Coronary artery (tissue), 2 donors: ENCODE measurements around the gene GADD45A.

Source experiments
- DNase-seq: peaks from one replicate; pipeline ENCODE4 v3.0.0-alpha.2; 2017; ENCODE audit warnings: low spot score
- H3K27ac ChIP-seq, 2 donors: fragments of 200-600 bp; sonication (generic); one replicate each; pipeline ENCODE4 v1.5.1; 2016 to 2019
- H3K4me3 ChIP-seq: fragments of 200-600 bp; sonication (generic); 2 replicates; pipeline ENCODE4 v1.5.1; 2016; ENCODE audit warnings: mild to moderate bottlenecking, moderate library complexity
- TF ChIP-seq, protein P1 (sequence below): fragments of 200-600 bp; sonication (generic); IDR thresholded peaks from one replicate; pipeline ENCODE4 v1.5.1; 2019; ENCODE audit warnings: antibody characterized with exemption

GADD45A gene

DNA sequence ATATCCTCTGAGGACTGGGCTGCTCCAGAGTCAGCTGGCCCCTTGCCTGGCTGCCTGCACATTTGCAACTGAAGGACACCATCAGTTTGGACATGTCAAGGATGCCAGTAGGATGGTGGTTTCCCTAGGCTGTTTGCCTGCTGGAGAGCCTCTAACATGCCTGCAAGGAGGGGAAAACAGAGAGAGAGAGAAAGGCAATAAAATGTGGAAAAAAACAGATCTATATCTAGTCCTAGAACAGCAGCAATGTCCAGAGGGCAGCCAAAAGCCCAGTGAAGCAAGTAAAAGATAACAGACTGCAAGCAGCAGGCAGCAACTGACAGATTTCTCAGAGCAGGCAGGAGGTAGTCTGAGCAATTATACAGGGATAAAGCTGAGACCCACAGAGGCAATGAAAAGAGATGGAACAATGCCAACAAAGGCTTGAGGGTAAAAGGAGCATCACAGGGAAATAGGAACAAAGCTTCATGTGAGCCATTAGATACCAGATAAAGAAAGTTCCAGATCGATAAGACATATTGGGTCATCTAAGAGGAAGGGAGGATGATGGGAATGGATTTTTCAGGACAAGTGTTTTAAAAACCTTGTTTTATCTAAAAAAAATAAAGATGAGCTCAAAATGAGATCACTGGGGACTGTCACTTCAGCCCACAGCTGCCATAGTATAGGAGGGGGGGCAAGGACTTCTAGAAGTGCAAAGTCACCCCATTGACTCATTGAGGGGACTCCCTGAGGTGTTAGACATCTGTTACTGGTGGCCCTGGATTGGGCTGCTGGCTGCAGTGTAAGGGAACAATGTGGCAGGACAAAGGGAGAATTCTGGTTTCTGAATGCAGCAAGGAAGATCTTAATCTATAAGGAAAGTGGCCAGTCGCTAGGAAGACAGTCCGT is 38.6 kb upstream of the GADD45A start:
- H3K4me3 ChIP-seq: no peak overlapping the region
- DNase-seq: no peak
- TF ChIP-seq, protein P1, sequence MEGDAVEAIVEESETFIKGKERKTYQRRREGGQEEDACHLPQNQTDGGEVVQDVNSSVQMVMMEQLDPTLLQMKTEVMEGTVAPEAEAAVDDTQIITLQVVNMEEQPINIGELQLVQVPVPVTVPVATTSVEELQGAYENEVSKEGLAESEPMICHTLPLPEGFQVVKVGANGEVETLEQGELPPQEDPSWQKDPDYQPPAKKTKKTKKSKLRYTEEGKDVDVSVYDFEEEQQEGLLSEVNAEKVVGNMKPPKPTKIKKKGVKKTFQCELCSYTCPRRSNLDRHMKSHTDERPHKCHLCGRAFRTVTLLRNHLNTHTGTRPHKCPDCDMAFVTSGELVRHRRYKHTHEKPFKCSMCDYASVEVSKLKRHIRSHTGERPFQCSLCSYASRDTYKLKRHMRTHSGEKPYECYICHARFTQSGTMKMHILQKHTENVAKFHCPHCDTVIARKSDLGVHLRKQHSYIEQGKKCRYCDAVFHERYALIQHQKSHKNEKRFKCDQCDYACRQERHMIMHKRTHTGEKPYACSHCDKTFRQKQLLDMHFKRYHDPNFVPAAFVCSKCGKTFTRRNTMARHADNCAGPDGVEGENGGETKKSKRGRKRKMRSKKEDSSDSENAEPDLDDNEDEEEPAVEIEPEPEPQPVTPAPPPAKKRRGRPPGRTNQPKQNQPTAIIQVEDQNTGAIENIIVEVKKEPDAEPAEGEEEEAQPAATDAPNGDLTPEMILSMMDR: no peak
- peak overlapping the region; percentile 57 to 78 for H3K27ac ChIP-seq

DNA sequence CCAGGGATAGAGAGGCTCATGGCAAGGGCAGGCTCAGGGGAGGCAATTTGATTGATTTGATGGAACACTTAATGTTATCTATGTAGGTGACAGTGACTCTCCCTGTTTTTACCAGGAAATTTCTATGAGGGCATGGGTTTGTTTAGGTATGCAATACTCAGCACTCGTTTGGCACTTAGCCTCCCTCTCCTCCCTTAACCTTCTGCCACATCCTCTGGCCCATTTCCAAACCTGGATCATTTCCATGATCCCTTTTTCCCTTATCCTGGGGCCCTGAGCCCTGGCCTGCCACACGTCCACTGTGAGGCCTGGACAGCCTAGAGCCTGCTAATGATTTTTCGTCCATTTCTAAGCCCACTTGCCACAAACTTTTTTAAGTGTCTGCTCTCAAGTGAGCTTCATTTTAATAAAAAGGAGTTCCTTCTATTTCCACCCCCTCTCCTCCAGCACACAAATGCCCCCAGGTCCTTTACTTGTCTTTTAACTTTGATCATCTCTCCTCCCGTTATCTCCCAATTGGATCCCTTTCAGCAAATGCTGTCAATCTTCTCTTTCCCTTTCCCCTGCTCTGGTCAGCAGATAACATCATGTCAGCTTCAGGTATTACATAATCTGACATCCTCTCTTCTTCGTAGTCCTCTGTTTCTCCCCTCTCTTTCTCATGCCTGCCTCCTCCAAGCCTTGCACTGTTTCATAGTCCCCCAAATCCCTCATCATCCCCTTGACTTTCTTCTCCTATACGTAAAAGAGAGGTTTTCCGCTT is 37.8 kb upstream of the GADD45A start:
- peak overlapping the region; percentile 57 to 78 for H3K27ac ChIP-seq
- H3K4me3 ChIP-seq: no peak overlapping the region
- DNase-seq: no peak
- TF ChIP-seq, protein P1: no peak

DNA sequence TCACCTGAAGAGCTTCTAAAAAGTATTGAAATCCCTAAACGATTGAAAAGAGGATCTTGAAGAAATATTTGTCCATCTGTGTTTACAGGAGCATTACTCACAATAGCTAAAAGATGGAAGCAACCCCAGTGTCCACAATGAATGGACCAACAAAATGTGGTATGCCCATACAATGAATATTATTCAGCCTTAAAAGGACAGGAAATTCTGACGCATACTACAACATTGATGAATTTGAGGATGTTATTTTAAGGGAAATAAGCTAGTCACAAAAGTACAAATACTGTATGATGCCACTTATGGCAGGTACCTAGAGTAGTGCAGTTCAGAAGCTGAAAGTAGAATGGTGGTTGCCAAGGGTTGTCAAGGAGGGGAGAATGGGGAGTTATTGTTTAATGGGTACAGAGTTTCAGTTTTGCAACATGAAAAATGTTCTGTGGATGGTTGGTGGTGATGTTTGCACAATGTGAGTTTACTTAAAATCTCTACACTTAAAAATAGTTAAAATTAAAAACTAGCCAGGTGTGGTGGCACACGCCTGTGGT is 37.1 kb upstream of the GADD45A start:
- no peak for DNase-seq
- peak overlapping the region; percentile 8 to 57 for H3K27ac ChIP-seq
- H3K4me3 ChIP-seq: no peak overlapping the region
- TF ChIP-seq, protein P1: no peak

DNA sequence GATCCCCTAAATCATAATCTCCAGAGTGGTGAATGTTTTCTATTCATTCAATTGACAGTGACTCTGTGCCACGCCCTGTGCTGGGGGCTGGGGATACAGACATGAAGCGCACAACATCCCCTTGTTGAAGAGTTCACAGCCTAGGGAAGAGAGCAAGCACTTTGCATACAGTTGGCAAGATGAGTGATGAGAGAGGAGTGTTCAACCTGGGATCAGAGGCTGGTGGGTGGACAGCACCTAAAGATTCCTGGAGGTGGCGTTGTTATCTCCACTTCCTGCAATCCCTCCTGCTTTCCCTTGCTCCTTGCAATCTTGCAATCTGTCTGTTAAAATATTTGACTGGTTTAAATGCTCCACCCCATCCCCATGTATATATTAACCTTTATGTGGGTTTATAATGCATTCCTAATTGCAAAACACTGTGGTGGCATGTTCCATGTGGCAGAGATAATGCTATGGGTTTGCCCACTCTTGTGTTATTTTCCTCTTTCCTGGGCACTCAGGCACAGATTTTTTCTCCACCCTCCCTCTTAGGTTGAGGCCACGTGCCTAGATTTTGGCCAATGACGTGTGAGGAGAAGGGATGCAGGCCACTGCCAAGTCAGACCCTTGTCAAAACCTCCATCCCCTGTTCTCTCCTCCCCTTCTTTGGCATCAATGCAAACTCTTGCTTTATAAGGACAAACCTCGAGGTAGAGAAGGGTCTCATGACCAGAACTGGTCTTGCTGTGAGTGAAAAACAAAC is 36.2 kb upstream of the GADD45A start:
- TF ChIP-seq, protein P1: no peak
- no peak for DNase-seq
- H3K27ac ChIP-seq: no peak overlapping the region
- no peak overlapping the region for H3K4me3 ChIP-seq

DNA sequence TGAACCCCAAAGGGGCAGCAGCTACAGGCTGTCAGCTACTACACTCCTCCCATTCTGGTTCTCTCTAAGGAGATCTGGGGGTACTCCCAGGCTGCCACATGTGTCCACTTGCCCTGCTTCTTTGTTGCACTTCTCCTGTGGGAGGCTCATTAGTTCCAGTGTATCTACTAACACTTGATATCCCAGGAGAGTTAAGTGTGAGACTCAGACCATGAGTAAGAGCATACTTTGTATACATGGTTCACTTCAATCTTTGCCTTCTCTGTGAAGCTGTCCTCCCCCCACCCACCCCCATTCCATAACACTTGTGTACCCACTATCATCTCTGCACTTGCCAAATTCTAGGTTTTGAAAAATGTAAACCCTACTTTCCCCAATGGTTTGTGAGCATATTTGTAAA is 34.9 kb upstream of the GADD45A start:
- TF ChIP-seq, protein P1: no peak
- Histone ChIP-seq H3K27ac (no peak overlapping the region), H3K4me3 (no peak overlapping the region)
- no peak for DNase-seq

DNA sequence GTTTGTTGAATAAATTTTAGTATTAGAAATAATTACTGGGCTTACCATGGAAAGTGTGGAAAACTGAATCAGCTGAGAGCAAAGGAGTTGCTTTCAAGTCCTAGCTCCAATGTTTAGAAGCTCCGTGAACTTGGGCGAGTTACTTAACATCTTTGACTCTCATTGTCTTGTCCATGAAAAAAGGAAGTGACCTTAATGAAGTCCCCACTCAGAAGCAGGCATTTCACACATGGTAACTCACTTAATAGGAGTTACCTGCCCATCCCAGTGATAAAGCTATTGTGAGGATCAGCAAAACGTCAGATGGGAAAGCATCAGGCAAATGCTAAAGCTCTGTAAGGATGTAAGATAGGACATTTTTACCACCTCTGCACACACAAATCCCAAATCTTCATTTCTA is 34.0 kb upstream of the GADD45A start:
- no peak for DNase-seq
- no peak overlapping the region for H3K27ac ChIP-seq
- no peak overlapping the region for H3K4me3 ChIP-seq
- TF ChIP-seq, protein P1: no peak
